Medulla oblongata (tissue), 1 donor: ENCODE data around the gene TC2N.
A peak's percentile ranks its signal among the peaks of the same experiment; 100 is the strongest.
"Not testable (repeated sequence)": the region's sequence is repeated elsewhere in the genome, so short reads cannot be mapped to it uniquely, and the experiment has no call there.

ENCODE experiments used
- DNase-seq: peaks from one replicate; pipeline ENCODE4 v3.0.0-alpha.2; 2015; ENCODE audit errors: extremely low spot score

Gene TC2N

DNA sequence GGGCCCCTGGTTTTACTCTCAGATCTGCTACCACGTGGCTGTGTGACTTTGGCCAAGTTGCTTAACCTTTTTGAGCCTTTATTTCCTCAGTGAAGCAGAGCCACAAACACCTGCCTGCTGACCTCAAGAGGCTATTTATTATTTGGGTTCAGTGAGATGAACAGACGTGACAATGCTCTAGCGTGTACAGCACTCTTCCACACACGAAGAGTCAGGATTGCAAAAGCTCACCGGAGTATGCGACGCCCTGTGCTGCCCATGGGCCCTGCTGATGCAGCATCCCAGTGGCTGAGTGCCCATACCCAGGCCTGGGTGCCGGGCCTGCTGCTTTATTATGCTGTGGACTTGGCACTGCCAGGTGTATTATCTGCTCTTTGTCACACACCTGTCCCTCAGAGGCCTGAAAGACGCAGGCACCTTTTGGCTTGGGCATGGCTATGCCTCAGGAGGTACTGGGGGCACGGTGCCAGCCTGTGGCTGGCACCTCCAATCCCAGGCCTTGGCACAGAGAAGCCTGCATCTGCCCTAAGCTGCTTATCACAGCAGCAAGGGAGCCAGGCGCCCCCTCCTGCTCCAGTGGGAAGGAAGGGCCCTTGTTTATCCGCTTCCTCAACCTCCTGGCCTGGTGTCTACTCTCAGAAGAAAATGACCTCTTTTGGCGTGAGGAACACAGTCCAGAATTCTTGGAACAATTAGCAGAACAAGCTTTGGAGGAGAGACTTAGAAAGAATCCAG, 22.3 kb upstream of the TC2N start:
- peak; percentile 51 for DNase-seq

- peak; percentile 56 for DNase-seq
These were observed 21.5 kb upstream of the TC2N start for GRCh38 chr14:91888641-91889476.

DNA sequence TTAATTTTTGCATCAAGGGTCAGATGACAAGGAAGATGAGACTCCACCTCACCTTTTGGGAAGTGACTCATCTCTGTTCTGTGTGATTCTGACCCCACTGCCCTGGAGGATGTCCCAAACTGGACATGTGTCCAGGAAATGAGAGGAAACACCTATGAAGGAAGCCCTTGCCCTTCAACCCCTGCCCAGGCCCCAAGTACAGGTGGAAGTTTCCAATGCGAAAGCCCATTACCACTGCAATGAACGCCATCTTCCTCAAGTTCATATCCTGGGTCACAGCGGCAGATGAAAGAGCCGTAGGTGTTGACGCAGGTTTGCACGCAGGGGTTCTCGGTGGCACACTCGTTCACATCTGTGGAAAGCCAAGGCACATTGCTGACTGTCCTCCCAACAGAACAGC, 19.6 kb upstream of the TC2N start:
- no peak for DNase-seq

GRCh38 chr14:91885839-91886238, 18.5 kb upstream of the TC2N start:
- DNase-seq, result no peak

DNA sequence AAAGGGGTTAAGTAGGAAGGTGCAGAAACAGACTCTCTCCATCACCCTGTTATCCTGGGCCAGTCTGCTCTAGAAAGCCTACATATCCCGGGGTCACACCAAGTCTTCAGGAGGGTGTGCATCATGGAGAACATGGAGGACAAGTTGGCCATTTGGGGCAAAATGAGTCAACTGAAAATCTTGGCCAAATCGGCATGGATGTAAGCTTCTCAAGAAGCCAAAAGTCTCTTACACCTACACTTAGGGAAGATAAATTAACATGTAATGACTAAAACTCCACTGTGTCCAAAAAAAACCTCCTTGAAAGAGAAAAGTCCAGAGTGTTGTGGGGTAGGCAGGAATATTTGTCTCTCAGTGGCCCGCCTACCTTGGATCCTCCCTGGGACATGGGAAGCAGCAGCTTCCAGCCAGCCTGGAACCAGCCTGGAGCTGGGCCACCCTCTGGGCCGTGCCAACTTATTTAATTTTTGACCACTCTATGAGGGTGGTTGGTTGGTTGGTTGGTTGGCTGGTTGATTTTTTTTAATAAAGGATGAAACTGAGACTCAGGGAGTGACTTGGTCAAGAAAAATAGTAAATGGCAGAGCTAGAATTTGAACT, 17.9 kb upstream of the TC2N start:
- DNase-seq, result no peak

GRCh38 chr14:91884664-91885063, 17.3 kb upstream of the TC2N start:
- no peak for DNase-seq

DNA sequence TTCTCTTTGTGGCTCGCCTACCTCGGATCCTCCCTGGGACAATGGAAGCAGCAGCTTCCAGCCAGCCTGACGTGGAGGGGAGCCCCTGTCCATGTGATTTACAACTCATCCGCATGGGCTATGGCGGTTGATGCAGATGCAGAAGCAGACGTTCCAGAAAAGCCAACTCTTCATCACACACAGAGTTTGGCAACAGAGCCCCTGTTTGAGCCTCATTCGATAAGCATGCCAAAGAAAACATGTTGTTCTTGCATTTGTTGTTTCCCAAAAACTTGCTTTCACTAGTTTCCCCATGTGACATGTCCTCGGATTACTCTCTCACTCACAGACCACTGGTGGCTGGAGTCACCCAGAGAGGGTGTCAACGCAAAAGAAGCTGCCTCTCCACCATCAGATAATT, 16.4 kb upstream of the TC2N start:
- no peak for DNase-seq

- DNase-seq, result no peak
These were observed 15.4 kb upstream of the TC2N start for GRCh38 chr14:91882776-91883175.

DNA sequence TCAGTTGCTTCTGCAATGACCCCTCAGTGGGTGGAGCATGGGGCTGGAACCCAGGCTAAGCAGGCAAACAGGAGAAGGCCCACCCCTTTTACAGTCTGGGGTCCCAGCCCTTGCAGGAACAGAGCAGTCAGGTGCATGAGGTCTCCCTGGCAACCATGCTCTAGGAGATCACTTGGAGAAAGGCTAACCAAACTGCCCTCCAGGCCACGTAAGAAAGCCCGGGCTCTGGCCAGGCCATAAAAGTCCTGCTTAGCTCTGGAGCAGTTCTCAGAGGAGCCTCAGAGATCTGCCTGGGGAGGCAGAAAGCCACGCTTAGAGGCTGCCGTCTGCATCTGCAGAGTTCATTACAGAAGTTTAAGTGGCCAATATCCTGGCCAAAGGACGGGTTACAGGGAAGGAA, 15.0 kb upstream of the TC2N start:
- DNase-seq, result no peak

DNA sequence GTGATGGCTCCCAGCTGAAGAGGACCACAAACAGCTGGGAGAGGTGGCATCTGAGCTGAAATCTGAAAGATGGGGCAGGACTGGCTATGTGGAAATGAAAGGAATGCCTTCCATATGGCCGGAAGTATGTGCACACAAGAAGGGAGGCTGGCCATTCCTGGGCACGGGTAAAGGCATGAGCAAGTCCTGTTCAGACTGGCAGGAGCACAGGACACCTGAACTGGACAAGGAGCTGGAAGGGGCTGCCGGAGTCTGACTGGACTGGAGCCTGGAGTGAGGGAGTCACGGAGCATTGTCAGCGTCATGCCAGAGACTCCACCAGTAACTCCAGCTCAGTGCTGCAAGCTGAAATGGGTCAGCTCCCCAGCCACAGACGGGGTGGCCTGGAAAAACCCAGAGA, 11.9 kb upstream of the TC2N start:
- no peak for DNase-seq

- DNase-seq, result no peak
These were observed 10.9 kb upstream of the TC2N start for GRCh38 chr14:91878274-91878673.

DNA sequence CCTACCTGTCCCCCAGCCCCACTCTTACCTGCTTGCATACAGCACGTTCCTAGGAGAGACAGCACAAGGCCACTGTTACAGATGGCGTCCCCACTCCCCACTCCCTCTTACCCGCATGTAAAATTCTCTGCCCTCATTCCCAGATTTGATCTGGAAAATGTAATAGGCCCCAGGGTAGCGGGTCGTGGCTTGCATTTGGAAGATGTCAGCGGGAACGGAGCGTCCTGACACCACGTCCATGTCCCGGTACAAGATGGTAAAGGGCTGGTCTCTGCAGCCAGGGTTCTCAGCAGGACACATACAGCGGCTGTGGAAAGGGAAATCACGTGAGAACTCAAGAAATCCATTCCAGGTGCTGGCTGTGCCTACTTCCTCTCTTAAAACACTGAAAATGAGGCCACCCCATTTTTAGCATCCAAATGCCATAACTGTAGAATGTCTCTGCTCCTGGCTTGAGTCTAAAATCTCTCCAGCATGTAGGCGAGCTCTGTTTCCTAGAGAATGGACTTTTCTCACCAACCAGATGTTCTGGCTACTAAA, 10.1 kb upstream of the TC2N start:
- DNase-seq, result no peak

DNA sequence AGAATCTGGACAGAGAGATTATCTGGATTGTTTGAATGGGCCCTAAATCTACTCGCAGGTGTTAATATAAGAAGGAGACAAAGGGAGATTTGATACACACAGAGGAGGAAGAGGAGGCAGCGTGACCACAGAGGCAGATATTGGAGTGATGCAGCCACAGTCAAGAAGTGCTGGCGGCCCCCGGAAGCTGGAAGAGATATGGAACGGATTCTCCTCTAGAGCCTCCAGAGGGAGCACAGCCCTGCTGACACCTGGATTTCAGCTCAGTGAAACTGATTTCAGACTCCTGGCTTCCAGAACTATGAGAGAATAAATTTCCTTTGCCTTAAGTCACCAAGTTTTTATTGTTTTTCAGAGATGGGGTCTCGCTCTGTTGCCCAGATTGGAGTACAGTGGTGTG, 9.2 kb upstream of the TC2N start:
- DNase-seq, result no peak

GRCh38 chr14:91875525-91876286, 8.4 kb upstream of the TC2N start:
- no peak for DNase-seq

GRCh38 chr14:91873471-91874415, 6.4 kb upstream of the TC2N start:
- no peak for DNase-seq

DNA sequence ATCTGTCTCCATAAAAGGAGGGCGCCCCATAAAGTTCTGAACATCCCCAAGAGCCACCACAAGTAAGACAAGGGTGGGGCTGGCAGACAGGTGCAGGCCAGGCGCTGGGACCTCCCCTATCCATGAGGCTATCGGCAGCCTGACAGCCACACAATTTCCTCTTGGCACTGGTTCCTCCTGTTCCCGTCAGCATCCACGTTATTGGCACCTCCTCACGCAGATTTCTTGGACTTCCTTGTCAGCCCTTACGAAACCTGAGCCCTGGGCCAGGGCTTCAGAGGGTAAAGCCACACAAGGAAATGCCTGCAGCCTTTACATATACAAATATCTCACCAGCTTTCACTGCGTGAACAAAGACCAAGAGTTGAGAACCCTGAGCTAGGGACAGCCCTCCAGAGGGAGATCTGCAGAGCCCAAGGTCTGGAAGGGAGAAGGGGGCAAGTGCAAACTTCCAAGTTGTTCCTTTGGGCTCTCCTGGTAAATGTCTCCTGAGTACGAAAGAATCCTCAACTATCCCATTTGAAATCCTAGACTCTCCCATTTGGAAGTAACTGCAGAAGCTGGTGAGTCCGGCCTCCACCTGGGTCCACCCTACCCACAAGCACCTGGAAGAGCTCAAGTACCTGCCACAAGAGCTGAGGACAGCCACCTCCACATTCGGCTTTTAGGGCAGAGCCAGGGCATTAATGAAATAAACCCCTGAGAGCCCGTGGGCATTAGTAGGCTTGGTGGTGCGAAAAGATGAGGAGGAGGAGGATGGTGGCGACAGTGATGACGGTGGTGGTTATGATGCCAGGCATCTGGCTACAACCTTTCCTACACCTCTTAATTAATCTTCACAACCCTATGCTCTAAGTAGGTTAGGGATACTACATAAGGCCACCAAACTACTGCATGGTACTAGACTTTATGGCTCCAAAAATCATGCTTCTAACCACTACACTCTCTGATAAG, 5.5 kb upstream of the TC2N start:
- no peak for DNase-seq

- no peak for DNase-seq
These were observed 4.7 kb upstream of the TC2N start for GRCh38 chr14:91872011-91872501.

DNA sequence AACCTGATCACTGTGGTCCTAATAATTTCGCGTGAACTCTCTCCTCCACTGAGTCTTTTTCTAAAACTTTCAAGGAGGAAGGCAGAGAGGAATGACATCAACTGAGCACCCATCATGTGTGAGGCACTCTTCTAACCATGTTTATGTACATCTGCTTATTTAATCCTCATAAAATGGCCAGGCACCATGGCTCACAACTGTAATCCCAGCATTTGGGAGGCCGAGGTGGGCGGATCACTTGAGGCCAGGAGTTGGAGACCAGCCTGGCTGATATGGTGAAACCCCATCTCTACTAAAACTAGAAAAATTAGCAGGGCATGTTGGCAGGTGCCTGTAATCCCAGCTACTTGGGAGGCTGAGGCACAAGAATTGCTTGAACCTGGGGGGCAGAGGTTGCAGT, 4.1 kb upstream of the TC2N start:
- DNase-seq, result not testable (repeated sequence)

DNA sequence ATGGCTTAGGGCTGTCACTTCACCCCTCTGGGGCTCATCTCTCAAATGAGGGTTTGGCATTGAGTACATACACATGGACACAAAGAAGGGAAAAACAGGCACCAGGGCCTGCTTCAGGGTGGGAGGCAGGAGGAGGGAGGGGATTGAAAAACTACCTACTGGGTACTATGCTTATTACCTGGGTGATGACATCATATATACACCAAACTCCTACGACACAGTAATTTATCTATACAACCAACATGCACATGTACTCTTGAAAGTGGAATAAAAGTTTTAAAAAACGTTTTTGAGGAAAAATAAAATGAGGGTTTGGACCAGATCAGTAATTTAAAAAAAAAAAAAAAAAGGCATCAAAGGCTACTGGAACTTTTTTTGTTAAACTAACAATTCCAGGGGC, 3.6 kb upstream of the TC2N start:
- no peak for DNase-seq
